HEK293T (cell line): Measurements from ENCODE around the gene UCHL1.
"Not testable (repeated sequence)": the region's sequence is repeated elsewhere in the genome, so short reads cannot be mapped to it uniquely, and the experiment has no call there.

ENCODE experiments used
- CTCF ChIA-PET: fragments of 350-600 bp; formaldehyde crosslinking; extraction: SDS; loops from one replicate; lab custom pipeline; 2021; ENCODE audit warnings: antibody characterized with exemption, inconsistent platforms; lab: Yijun Ruan, JAX
- POLR2A ChIA-PET: fragments of 350-600 bp; formaldehyde crosslinking; extraction: SDS; loops from one replicate; lab custom pipeline; 2020; ENCODE audit warnings: antibody characterized with exemption, inconsistent platforms; lab: Yijun Ruan, JAX
- DNase-seq: peaks from one replicate; pipeline ENCODE4 v3.0.0; 2012; ENCODE audit warnings: mixed read lengths; ENCODE audit errors: extremely low spot score
- ARNT ChIP-seq: fragments of 450-650 bp; IDR thresholded peaks from 2 replicates; pipeline ENCODE4 v1.6.1; 2017; ENCODE audit warnings: mild to moderate bottlenecking
- BHLHE40 ChIP-seq: fragments of 450-650 bp; IDR thresholded peaks from 2 replicates; pipeline ENCODE4 v1.6.1; 2016; ENCODE audit warnings: mild to moderate bottlenecking, moderate library complexity, borderline replicate concordance
- CTBP1 ChIP-seq: fragments of 450-650 bp; IDR thresholded peaks from 2 replicates; pipeline ENCODE4 v1.6.1; 2016; ENCODE audit warnings: borderline replicate concordance
- ELF4 ChIP-seq: fragments of 450-650 bp; IDR thresholded peaks from 2 replicates; pipeline ENCODE4 v1.6.1; 2017; ENCODE audit warnings: antibody characterized with exemption
- FOXA1 ChIP-seq: fragments of 450-650 bp; IDR thresholded peaks from 2 replicates; pipeline ENCODE4 v1.6.1; 2016; ENCODE audit warnings: mild to moderate bottlenecking
- FOXK2 ChIP-seq: fragments of 450-650 bp; IDR thresholded peaks from 2 replicates; pipeline ENCODE4 v1.6.1; 2016; ENCODE audit warnings: mild to moderate bottlenecking
- FOXM1 ChIP-seq: fragments of 450-650 bp; IDR thresholded peaks from 2 replicates; pipeline ENCODE4 v1.6.1; 2017; ENCODE audit warnings: mild to moderate bottlenecking, borderline replicate concordance
- HDGF ChIP-seq: fragments of 450-650 bp; IDR thresholded peaks from 2 replicates; pipeline ENCODE4 v1.6.1; 2017; ENCODE audit warnings: antibody characterized with exemption, borderline replicate concordance
- L3MBTL2 ChIP-seq: fragments of 450-650 bp; conservative IDR thresholded peaks from 2 replicates; pipeline ENCODE4 v1.6.1; 2016; ENCODE audit warnings: mild to moderate bottlenecking
- LEF1 ChIP-seq: fragments of 450-650 bp; IDR thresholded peaks from 2 replicates; pipeline ENCODE4 v1.6.1; 2017; ENCODE audit warnings: mild to moderate bottlenecking, borderline replicate concordance
- NFRKB ChIP-seq: fragments of 450-650 bp; IDR thresholded peaks from 2 replicates; pipeline ENCODE4 v1.6.1; 2016; ENCODE audit warnings: mild to moderate bottlenecking, moderate library complexity
- PKNOX1 ChIP-seq: fragments of 450-650 bp; IDR thresholded peaks from 2 replicates; pipeline ENCODE4 v1.6.1; 2016
- SP1 ChIP-seq: fragments of 450-650 bp; IDR thresholded peaks from 2 replicates; pipeline ENCODE4 v1.6.1; 2017
- SUZ12 ChIP-seq: fragments of 450-650 bp; IDR thresholded peaks from 2 replicates; pipeline ENCODE4 v1.6.1; 2016; ENCODE audit warnings: mild to moderate bottlenecking
- TARDBP ChIP-seq: fragments of 450-650 bp; IDR thresholded peaks from 2 replicates; pipeline ENCODE4 v1.6.1; 2016
- ZNF384 ChIP-seq: fragments of 450-650 bp; IDR thresholded peaks from 2 replicates; pipeline ENCODE4 v1.6.1; 2016

UCHL1 gene

GRCh38 chr4:41301137-41301536, 44.4 kb downstream of the UCHL1 start:
- POLR2A ChIA-PET = no interaction called here
- no peak for DNase-seq
- CTCF ChIA-PET = no interaction called here
- TF ChIP-seq FOXA1 = no peak
- no peak for TF ChIP-seq FOXM1
- TF ChIP-seq ARNT = no peak
- no peak for TF ChIP-seq FOXK2
- no peak for TF ChIP-seq CTBP1
- no peak for TF ChIP-seq ELF4
- no peak for TF ChIP-seq PKNOX1
- no peak for TF ChIP-seq NFRKB
- TF ChIP-seq LEF1 = no peak
- no peak for TF ChIP-seq HDGF
- no peak for TF ChIP-seq L3MBTL2
- no peak for TF ChIP-seq BHLHE40
- no peak for TF ChIP-seq TARDBP
- no peak for TF ChIP-seq ZNF384
- TF ChIP-seq SP1 = no peak
- no peak for TF ChIP-seq SUZ12

- TF ChIP-seq TARDBP (no peak), HDGF (no peak), ZNF384 (no peak), FOXK2 (no peak), ELF4 (no peak), BHLHE40 (no peak), SUZ12 (no peak), NFRKB (no peak), CTBP1 (no peak), LEF1 (no peak), ARNT (no peak)
- ChIA-PET POLR2A (no interaction called here), CTCF (no interaction called here)
- DNase-seq = no peak
These were observed 46.8 kb downstream of the UCHL1 start for GRCh38 chr4:41303372-41304118.

GRCh38 chr4:41304221-41304620, 47.5 kb downstream of the UCHL1 start:
- ChIA-PET CTCF (no interaction called here), POLR2A (no interaction called here)
- TF ChIP-seq ELF4 (no peak), ARNT (no peak), HDGF (no peak), SUZ12 (no peak), FOXA1 (no peak), FOXK2 (no peak), SP1 (no peak), PKNOX1 (no peak), ZNF384 (no peak), BHLHE40 (no peak), L3MBTL2 (no peak), CTBP1 (no peak), NFRKB (no peak), LEF1 (no peak), FOXM1 (no peak), TARDBP (no peak)

GRCh38 chr4:41305476-41305875, 48.7 kb downstream of the UCHL1 start:
- CTCF ChIA-PET = interaction anchor here (1.4 kb wide), 1 partner anchor 13 kb away, joined by 3 read pairs; no protein-coding TSS in a partner anchor
- POLR2A ChIA-PET = interaction anchor here (1.4 kb wide), 1 partner anchor 13 kb away, joined by 3 read pairs; no protein-coding TSS in a partner anchor
- no peak for DNase-seq
- TF ChIP-seq BHLHE40 (no peak), ZNF384 (no peak), ARNT (no peak), FOXM1 (no peak), L3MBTL2 (no peak), SP1 (no peak), TARDBP (no peak), HDGF (no peak), CTBP1 (no peak), LEF1 (no peak), NFRKB (no peak)

More at GRCh38 chr4:41304221-41304620, 47.5 kb downstream of the UCHL1 start:
- no peak for DNase-seq

GRCh38 chr4:41307638-41308037, 50.9 kb downstream of the UCHL1 start:
- POLR2A ChIA-PET = interaction anchor here (1.7 kb wide), 1 partner anchor 53 kb away, joined by 4 read pairs; no protein-coding TSS in a partner anchor
- TF ChIP-seq FOXK2 (no peak), HDGF (no peak), PKNOX1 (no peak), FOXA1 (no peak), CTBP1 (no peak), SP1 (no peak)
- CTCF ChIA-PET = interaction anchor here (0.6 kb wide), 1 partner anchor 16 kb away, joined by 3 read pairs; no protein-coding TSS in a partner anchor
- no peak for DNase-seq

- TF ChIP-seq HDGF = no peak
- ChIA-PET POLR2A (interaction anchor here (1.7 kb wide), 1 partner anchor 52 kb away, joined by 4 read pairs; no protein-coding TSS in a partner anchor), CTCF (no interaction called here)
- DNase-seq = no peak
These were observed 51.7 kb downstream of the UCHL1 start for GRCh38 chr4:41308398-41308797.

GRCh38 chr4:41315426-41315825, 58.7 kb downstream of the UCHL1 start:
- DNase-seq, CTCF ChIA-PET, POLR2A ChIA-PET: not testable (repeated sequence)
